T-cell (primary cell): ENCODE results near the gene ATP23. TPM values are rescaled to one million over a fixed set of nuclear protein-coding genes. Genes with fewer than 3 reads are reported as not detected.

ENCODE experiments used
- ATAC-seq, 4 experiments: fragments of 200-7000 bp in 3 of 4; fragments of 150-1000 bp in 1 of 4; cut with Tn5 transposase; replicated peaks in 1 of 4; 1 replicate in 3 of 4; 2 replicates in 1 of 4; pipeline ENCODE4 v1.10.0; 2021; ENCODE audit warnings: moderate library complexity in 3 of 4, mild to moderate bottlenecking in 2 of 4, moderate number of reproducible peaks in 1 of 4
- CTCF ChIA-PET, 2 donors: fragments of 300-600 bp; sonication (Branson Sonifier 250); formaldehyde crosslinking; loops; one replicate each; lab custom pipeline; 2022; ENCODE audit warnings: antibody characterized with exemption in 2 of 2; lab: Charles Lee
- POLR2A ChIA-PET, 2 donors: fragments of 300-600 bp; sonication (Branson Sonifier 250); formaldehyde crosslinking; loops; one replicate each; lab custom pipeline; 2022; ENCODE audit warnings: antibody characterized with exemption in 2 of 2; lab: Charles Lee
- DNase-seq, 35 experiments: peaks; one replicate each; pipeline versions ENCODE4 v3.0.0 to v3.0.0-alpha.2; 2013 to 2023
- H3K27ac ChIP-seq: one replicate; pipeline ENCODE4 v1.5.1; 2013; ENCODE audit warnings: low read length
- H3K27me3 ChIP-seq, 2 experiments: replicated peaks in 1 of 2; 1 replicate in 1 of 2; 2 replicates in 1 of 2; pipeline versions ENCODE4 v1.6.1 to v1.7.0; 2013; ENCODE audit warnings: low read length in 1 of 2, mixed read lengths in 1 of 2; ENCODE audit not compliant: control insufficient read depth in 2 of 2, insufficient read depth in 2 of 2; ENCODE audit errors: extremely low read depth in 1 of 2
- H3K36me3 ChIP-seq, 2 donors: 1 replicate in 1 of 2; 2 replicates in 1 of 2; pipeline versions ENCODE4 v1.6.1 to v1.7.0; 2013; ENCODE audit warnings: low read length in 1 of 2; ENCODE audit not compliant: control insufficient read depth in 2 of 2, insufficient read depth in 1 of 2; ENCODE audit errors: extremely low read depth in 1 of 2
- H3K4me1 ChIP-seq, 2 experiments: 1 replicate in 1 of 2; 2 replicates in 1 of 2; pipeline versions ENCODE4 v1.6.1 to v1.7.0; 2013; ENCODE audit warnings: low read length in 2 of 2, mixed read lengths in 1 of 2; ENCODE audit not compliant: insufficient read depth in 2 of 2, control insufficient read depth in 1 of 2; ENCODE audit errors: extremely low read depth in 1 of 2
- H3K4me3 ChIP-seq, 2 donors: 1 replicate in 1 of 2; 2 replicates in 1 of 2; pipeline versions ENCODE4 v1.5.1 to v1.7.0; 2013; ENCODE audit warnings: mild to moderate bottlenecking in 2 of 2, low read length in 1 of 2, moderate library complexity in 1 of 2; ENCODE audit not compliant: control insufficient read depth in 1 of 2; ENCODE audit errors: extremely low read depth in 1 of 2
- H3K9me3 ChIP-seq: 2 replicates; pipeline ENCODE4 v1.7.0; 2013
- H3K27ac Mint-ChIP-seq, 2 donors: one replicate each; pipeline ENCODE4 v1.8.0; 2020 to 2021; ENCODE audit warnings: mild to moderate bottlenecking in 2 of 2, mixed read lengths in 2 of 2
- H3K27me3 Mint-ChIP-seq, 2 donors: one replicate each; pipeline ENCODE4 v1.8.0; 2021 to 2022; ENCODE audit warnings: mixed read lengths in 2 of 2
- H3K36me3 Mint-ChIP-seq: one replicate; pipeline ENCODE4 v1.8.0; 2021; ENCODE audit warnings: mixed read lengths
- H3K4me1 Mint-ChIP-seq, 3 donors: one replicate each; pipeline ENCODE4 v1.8.0; 2020 to 2022; ENCODE audit warnings: mixed read lengths in 3 of 3, mild to moderate bottlenecking in 1 of 3
- H3K4me3 Mint-ChIP-seq, 3 donors: one replicate each; pipeline ENCODE4 v1.8.0; 2020 to 2022; ENCODE audit warnings: mild to moderate bottlenecking in 3 of 3, mixed read lengths in 3 of 3, moderate library complexity in 3 of 3
- H3K9me3 Mint-ChIP-seq, 3 donors: one replicate each; pipeline ENCODE4 v1.8.0; 2020 to 2022; ENCODE audit warnings: mixed read lengths in 3 of 3
- WGBS: methylation state at CpG from one replicate; pipeline ENCODE4 v1.1.5; 2013; ENCODE audit warnings: missing lambda C conversion rate; ENCODE audit not compliant: insufficient coverage; 5-methylcytosine and 5-hydroxymethylcytosine counted together
- total RNA-seq, 35 experiments: library from RNA in 6 of 35; stranded (reverse) in 6 of 35; fragments of 120-200 nt in 1 of 35; gene quantifications; one replicate each; pipeline versions ENCODE4 v1.2.1 to v1.2.4 and lab custom pipeline; 2013 to 2026

ATP23 gene
- total RNA-seq, 5 donors from 2014 or later (not counting 1 experiment from before 2014, with no cell fraction given), result 3.1 to 9.7 (median 7.7) TPM

- POLR2A ChIA-PET, result no interaction called here
- Histone ChIP-seq H3K27me3 (peaks cover 0 to 5% of the 10 kb centered on the region in 2 experiments), H3K4me3 (peak overlapping the region; percentile 29 to 52), H3K36me3 (no peaks in the 10 kb centered on the region), H3K4me1 (peaks cover 30 to 63% of the 10 kb centered on the region in 2 experiments), H3K9me3 (no peaks in the 10 kb centered on the region), H3K27ac (peak overlapping the region; percentile 41)
- DNase-seq, result peak in 1 of 35 experiments; percentile 6
- no peak for ATAC-seq
- WGBS, result 62% methylated on average over 6 of the region's 6 CpGs
- no peaks in the 10 kb centered on the region for H3K36me3 Mint-ChIP-seq
- H3K4me3 Mint-ChIP-seq, result peak overlapping the region; percentile 69 to 82 (median 75)
- H3K9me3 Mint-ChIP-seq, result no peaks in the 10 kb centered on the region
- peak overlapping the region; percentile 84 to 93 for H3K27ac Mint-ChIP-seq
- H3K4me1 Mint-ChIP-seq, result peaks cover 56 to 67% (median 63%) of the 10 kb centered on the region in 3 donors
- H3K27me3 Mint-ChIP-seq, result no peaks in the 10 kb centered on the region
- CTCF ChIA-PET, result interaction anchor here (1.0 to 1.7 kb wide), 3 partner anchors 9 to 26 kb away, joined by 3 to 6 read pairs (median 5); no protein-coding TSS in a partner anchor
These were observed 45.3 kb upstream of the ATP23 start for GRCh38 chr12:57896115-57896433.

GRCh38 chr12:57896434-57897201, 44.7 kb upstream of the ATP23 start:
- H3K4me3 Mint-ChIP-seq, result peak overlapping the region; percentile 75 to 82 (median 81)
- peak overlapping the region; percentile 99 for H3K27ac Mint-ChIP-seq
- H3K27me3 Mint-ChIP-seq, result no peaks in the 10 kb centered on the region
- peak overlapping the region; percentile 29 to 52 for H3K4me3 ChIP-seq
- DNase-seq (peak in 6 of 35 experiments; percentile 9 to 34 (median 16)), ATAC-seq (peak in 1 of 4 experiments; percentile 17)
- peaks cover 58 to 67% (median 63%) of the 10 kb centered on the region in 3 donors for H3K4me1 Mint-ChIP-seq
- CTCF ChIA-PET, result interaction anchor here (0.6 to 1.0 kb wide), 5 partner anchors 8 to 137 kb away, joined by 3 to 5 read pairs (median 3); no protein-coding TSS in a partner anchor
- no peaks in the 10 kb centered on the region for H3K36me3 Mint-ChIP-seq
- no peaks in the 10 kb centered on the region for H3K36me3 ChIP-seq
- peaks cover 30 to 63% of the 10 kb centered on the region in 2 experiments for H3K4me1 ChIP-seq
- WGBS, result 18% methylated on average over 32 of the region's 54 CpGs
- peak overlapping the region; percentile 94 for H3K27ac ChIP-seq
- no peaks in the 10 kb centered on the region for H3K9me3 ChIP-seq
- H3K9me3 Mint-ChIP-seq, result no peaks in the 10 kb centered on the region
- peaks cover 0 to 5% of the 10 kb centered on the region in 2 experiments for H3K27me3 ChIP-seq
- POLR2A ChIA-PET, result interaction anchor here (0.6 kb wide), 4 partner anchors 18 to 116 kb away, joined by 3 to 8 read pairs (median 4); no protein-coding TSS in a partner anchor

GRCh38 chr12:57897286-57897974, 43.9 kb upstream of the ATP23 start:
- H3K27ac Mint-ChIP-seq, result peak overlapping the region; percentile 99

DNA sequence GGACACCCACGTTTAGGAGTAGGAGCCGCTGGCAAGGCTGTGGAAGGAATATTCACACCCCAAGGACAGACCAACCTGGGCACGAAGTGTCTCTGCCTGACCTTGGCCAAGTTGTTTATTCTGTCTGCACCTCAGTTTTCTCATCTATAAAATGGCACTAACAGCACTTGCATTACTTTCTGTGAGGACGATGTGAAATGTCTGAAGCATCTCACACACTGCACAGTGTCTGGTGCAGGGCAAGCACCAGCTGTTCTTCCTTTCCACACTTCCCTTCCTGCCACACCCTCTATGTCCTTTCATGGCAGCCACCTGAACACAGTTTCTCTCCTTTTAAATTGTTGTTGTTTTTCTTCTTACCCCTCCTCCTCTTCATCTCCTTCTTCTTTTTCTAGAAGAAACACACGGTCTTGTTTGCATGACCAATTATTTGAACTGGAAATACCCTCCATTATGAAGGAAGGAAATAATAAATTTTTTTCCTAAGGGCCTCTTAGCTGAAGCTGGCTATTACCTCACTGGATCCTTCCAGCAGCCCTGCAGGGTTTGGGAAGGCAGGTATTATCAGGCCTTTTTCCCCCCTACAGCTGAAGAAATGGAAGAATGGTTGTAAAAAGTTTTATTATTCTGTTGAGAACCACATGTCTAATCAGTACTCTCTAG, 42.9 kb upstream of the ATP23 start:
- peaks cover 0 to 4% of the 10 kb centered on the region in 2 experiments for H3K27me3 ChIP-seq
- CTCF ChIA-PET, result interaction anchor here (0.5 to 1.8 kb wide), 20 partner anchors 25 to 788 kb away, joined by 3 to 12 read pairs (median 4); partner anchors contain the start of genes CTDSP2 (in 1 of the 2), CYP27B1 (in 1 of the 2), MARCHF9 (in 1 of the 2) and STAT6 (in 1 of the 2)
- peak overlapping the region; percentile 94 for H3K27ac ChIP-seq
- Mint-ChIP-seq H3K9me3 (no peaks in the 10 kb centered on the region), H3K4me3 (peak overlapping the region; percentile 40 to 82 (median 49)), H3K36me3 (no peaks in the 10 kb centered on the region), H3K4me1 (peaks cover 57 to 67% (median 60%) of the 10 kb centered on the region in 3 donors), H3K27ac (peak overlapping the region; percentile 99), H3K27me3 (no peaks in the 10 kb centered on the region)
- no peaks in the 10 kb centered on the region for H3K36me3 ChIP-seq
- 24% methylated on average over 4 of the region's 5 CpGs for WGBS
- POLR2A ChIA-PET, result interaction anchor here (0.5 to 1.3 kb wide), 8 partner anchors 34 to 62 kb away, joined by 3 to 9 read pairs (median 4); partner anchors contain the start of genes CTDSP2 (in 2 of the 2) and ATP23 (in 1 of the 2)
- ATAC-seq (peak in 1 of 4 experiments; percentile 15), DNase-seq (peak in 2 of 35 experiments; percentile 15 to 43)
- no peak overlapping the region for H3K4me3 ChIP-seq
- peaks cover 30 to 62% of the 10 kb centered on the region in 2 experiments for H3K4me1 ChIP-seq
- no peaks in the 10 kb centered on the region for H3K9me3 ChIP-seq

More at GRCh38 chr12:57897286-57897974, 43.9 kb upstream of the ATP23 start:
- Histone ChIP-seq H3K9me3 (no peaks in the 10 kb centered on the region), H3K4me3 (no peak overlapping the region), H3K36me3 (no peaks in the 10 kb centered on the region), H3K4me1 (peaks cover 30 to 63% of the 10 kb centered on the region in 2 experiments), H3K27me3 (peaks cover 0 to 5% of the 10 kb centered on the region in 2 experiments), H3K27ac (peak overlapping the region; percentile 94)
- no peaks in the 10 kb centered on the region for H3K36me3 Mint-ChIP-seq
- ChIA-PET POLR2A (interaction anchor here in 1 of 2 donors (0.6 kb wide), 3 partner anchors 18 to 116 kb away, joined by 3 to 8 read pairs (median 5); no protein-coding TSS in a partner anchor), CTCF (interaction anchor here (0.6 to 1.0 kb wide), 4 partner anchors 7 to 138 kb away, joined by 3 to 5 read pairs (median 3); no protein-coding TSS in a partner anchor)
- 84% methylated on average over 9 of the region's 10 CpGs for WGBS
- H3K9me3 Mint-ChIP-seq, result no peaks in the 10 kb centered on the region
- H3K4me1 Mint-ChIP-seq, result peaks cover 57 to 67% (median 60%) of the 10 kb centered on the region in 3 donors
- peak overlapping the region; percentile 74 to 82 (median 81) for H3K4me3 Mint-ChIP-seq
- no peak for ATAC-seq
- H3K27me3 Mint-ChIP-seq, result no peaks in the 10 kb centered on the region
- DNase-seq, result peak in 1 of 35 experiments; percentile 27

GRCh38 chr12:57899010-57899662, 42.2 kb upstream of the ATP23 start:
- ChIA-PET POLR2A (interaction anchor here (0.5 to 1.3 kb wide), 9 partner anchors 34 to 63 kb away, joined by 3 to 9 read pairs (median 4); partner anchors contain the start of genes CTDSP2 (in 2 of the 2) and ATP23 (in 1 of the 2)), CTCF (interaction anchor here (0.5 to 1.8 kb wide), 20 partner anchors 26 to 788 kb away, joined by 3 to 12 read pairs (median 4); partner anchors contain the start of genes CTDSP2 (in 2 of the 2), CYP27B1 (in 1 of the 2), MARCHF9 (in 1 of the 2) and STAT6 (in 1 of the 2))
- 4% methylated on average over 6 of the region's 10 CpGs for WGBS
- Histone ChIP-seq H3K27ac (peak overlapping the region; percentile 94), H3K4me3 (no peak overlapping the region), H3K9me3 (no peaks in the 10 kb centered on the region), H3K4me1 (peaks cover 30 to 57% of the 10 kb centered on the region in 2 experiments), H3K27me3 (no peaks in the 10 kb centered on the region), H3K36me3 (no peaks in the 10 kb centered on the region)
- ATAC-seq (peak; percentile 86 to 89 (median 88)), DNase-seq (peak; percentile 49 to 90 (median 83))
- Mint-ChIP-seq H3K9me3 (no peaks in the 10 kb centered on the region), H3K4me1 (peaks cover 56 to 61% (median 56%) of the 10 kb centered on the region in 3 donors), H3K27ac (peak overlapping the region; percentile 99), H3K27me3 (no peaks in the 10 kb centered on the region), H3K4me3 (peak overlapping the region; percentile 49 to 82 (median 70)), H3K36me3 (no peaks in the 10 kb centered on the region)
